Neural crest cell (in vitro differentiated cells): ENCODE measurements around the gene CAVIN1. TPM values are rescaled to one million over a fixed set of nuclear protein-coding genes. Genes with fewer than 3 reads are reported as not detected.
"Not testable (repeated sequence)": the region's sequence is repeated elsewhere in the genome, so short reads cannot be mapped to it uniquely, and the experiment has no call there.

ENCODE experiments used
- DNase-seq: peaks from one replicate; pipeline ENCODE4 v3.0.0; 2021; ENCODE audit warnings: low read depth, mixed read lengths, low spot score
- H3K27ac Mint-ChIP-seq: one replicate; pipeline ENCODE4 v1.8.0; 2021; ENCODE audit warnings: mild to moderate bottlenecking, mixed read lengths; ENCODE audit not compliant: unreplicated experiment
- H3K27me3 Mint-ChIP-seq: 2 replicates; pipeline ENCODE4 v1.8.0; 2021; ENCODE audit warnings: low read depth, mild to moderate bottlenecking, mixed read lengths
- H3K36me3 Mint-ChIP-seq: 2 replicates; pipeline ENCODE4 v1.8.0; 2021; ENCODE audit warnings: low read depth, mild to moderate bottlenecking, mixed read lengths
- H3K4me1 Mint-ChIP-seq: 2 replicates; pipeline ENCODE4 v1.8.0; 2021; ENCODE audit warnings: mixed read lengths
- H3K4me3 Mint-ChIP-seq: one replicate; pipeline ENCODE4 v1.8.0; 2021; ENCODE audit warnings: mild to moderate bottlenecking, mixed read lengths
- H3K9me3 Mint-ChIP-seq: 2 replicates; pipeline ENCODE4 v1.8.0; 2021; ENCODE audit warnings: mixed read lengths
- CTCF ChIP-seq: fragments of 200-600 bp; sonication (generic); conservative IDR thresholded peaks from 2 replicates; pipeline ENCODE4 v1.5.0; 2021; ENCODE audit warnings: antibody characterized with exemption, mild to moderate bottlenecking
- total RNA-seq: library from RNA; stranded (reverse); gene quantifications from 2 replicates; pipeline ENCODE4 v1.2.1, GENCODE V29; 2021

CAVIN1 gene
- total RNA-seq, 1 donor from 2014 or later: 0.09 TPM

GRCh38 chr17:42405076-42405475, 18.0 kb downstream of the CAVIN1 start:
- H3K27me3 Mint-ChIP-seq: no peaks in the 10 kb centered on the region
- no peak for TF ChIP-seq CTCF
- H3K4me1 Mint-ChIP-seq: peaks cover 37% of the 10 kb centered on the region
- no peaks in the 10 kb centered on the region for H3K9me3 Mint-ChIP-seq
- H3K27ac Mint-ChIP-seq: no peak overlapping the region
- DNase-seq: no peak
- H3K4me3 Mint-ChIP-seq: no peak overlapping the region
- no peaks in the 10 kb centered on the region for H3K36me3 Mint-ChIP-seq

GRCh38 chr17:42404326-42405055, 18.6 kb downstream of the CAVIN1 start:
- H3K27me3 Mint-ChIP-seq: no peaks in the 10 kb centered on the region
- no peak for TF ChIP-seq CTCF
- no peak overlapping the region for H3K27ac Mint-ChIP-seq
- no peaks in the 10 kb centered on the region for H3K36me3 Mint-ChIP-seq
- H3K4me1 Mint-ChIP-seq: peaks cover 36% of the 10 kb centered on the region
- no peaks in the 10 kb centered on the region for H3K9me3 Mint-ChIP-seq
- DNase-seq: no peak
- no peak overlapping the region for H3K4me3 Mint-ChIP-seq

GRCh38 chr17:42403150-42403549, 19.9 kb downstream of the CAVIN1 start:
- no peak for DNase-seq
- Mint-ChIP-seq H3K27ac (no peak overlapping the region), H3K4me1 (peaks cover 34% of the 10 kb centered on the region), H3K4me3 (no peak overlapping the region), H3K36me3 (no peaks in the 10 kb centered on the region), H3K27me3 (no peaks in the 10 kb centered on the region), H3K9me3 (no peaks in the 10 kb centered on the region)
- TF ChIP-seq CTCF: peak; percentile 30

- H3K27ac Mint-ChIP-seq: peak overlapping the region; percentile 93
- H3K36me3 Mint-ChIP-seq: no peaks in the 10 kb centered on the region
- H3K4me3 Mint-ChIP-seq: no peak overlapping the region
- no peak for DNase-seq
- H3K9me3 Mint-ChIP-seq: no peaks in the 10 kb centered on the region
- peaks cover 24% of the 10 kb centered on the region for H3K4me1 Mint-ChIP-seq
- no peaks in the 10 kb centered on the region for H3K27me3 Mint-ChIP-seq
- TF ChIP-seq CTCF: no peak
These were observed 20.9 kb downstream of the CAVIN1 start for GRCh38 chr17:42402117-42402516.

- H3K4me1 Mint-ChIP-seq: peaks cover 21% of the 10 kb centered on the region
- not testable (repeated sequence) for H3K27me3 Mint-ChIP-seq, DNase-seq, H3K4me3 Mint-ChIP-seq, H3K36me3 Mint-ChIP-seq, H3K27ac Mint-ChIP-seq, H3K9me3 Mint-ChIP-seq
These were observed 22.1 kb downstream of the CAVIN1 start for GRCh38 chr17:42400844-42401375.
